ENCODE data around the gene GPR68.
"Not testable (repeated sequence)": the region's sequence is repeated elsewhere in the genome, so short reads cannot be mapped to it uniquely, and the experiment has no call there.

Gene GPR68

DNA sequence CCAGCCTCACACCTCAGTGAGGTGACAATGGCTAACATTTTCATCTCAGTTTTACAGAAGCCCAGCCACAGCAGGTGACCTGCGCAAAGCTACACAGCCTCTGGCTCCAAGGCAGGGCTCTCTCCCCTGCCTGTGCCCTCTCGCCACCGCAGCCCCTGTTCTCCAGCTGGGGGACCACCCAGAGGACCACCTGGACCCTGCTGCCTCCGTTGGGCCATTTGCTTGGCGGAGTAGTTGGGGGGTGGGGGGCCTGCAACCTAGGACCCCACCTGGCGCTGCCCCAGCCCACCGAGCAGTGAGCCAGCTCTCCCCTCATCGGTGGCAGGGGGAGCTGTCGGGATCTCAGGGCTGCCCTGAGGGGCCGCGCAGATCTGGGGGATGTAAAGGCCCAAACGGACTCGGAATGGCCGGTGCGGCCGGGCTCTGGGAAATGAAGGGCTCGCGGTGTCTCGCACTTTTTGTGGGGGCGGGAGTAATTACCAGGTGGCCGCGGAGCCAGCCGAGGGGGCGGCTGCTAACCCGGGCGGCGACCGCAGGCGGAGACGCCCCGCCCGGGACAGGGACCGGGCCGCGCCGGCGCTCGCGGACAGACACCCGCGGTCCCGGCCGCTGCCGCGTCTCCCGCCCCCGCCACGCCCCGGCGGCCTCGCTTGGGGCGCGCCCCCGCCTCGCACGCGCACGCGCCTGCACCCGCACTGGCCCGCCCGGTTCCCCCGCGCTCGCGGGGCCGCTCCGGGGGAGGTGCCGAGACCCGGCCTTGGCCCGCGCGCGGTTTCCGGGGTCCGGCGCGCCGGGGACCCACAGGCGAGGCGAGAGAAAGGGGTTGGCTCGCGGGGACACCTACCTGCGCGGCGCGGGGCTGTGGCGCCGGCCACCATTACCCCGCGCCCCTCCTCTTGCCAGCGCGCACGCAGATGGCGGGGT, 8.6 kb upstream of the GPR68 start:
- peak; percentile 28 for DNase-seq (ENCODE audit: low spot score)

DNA sequence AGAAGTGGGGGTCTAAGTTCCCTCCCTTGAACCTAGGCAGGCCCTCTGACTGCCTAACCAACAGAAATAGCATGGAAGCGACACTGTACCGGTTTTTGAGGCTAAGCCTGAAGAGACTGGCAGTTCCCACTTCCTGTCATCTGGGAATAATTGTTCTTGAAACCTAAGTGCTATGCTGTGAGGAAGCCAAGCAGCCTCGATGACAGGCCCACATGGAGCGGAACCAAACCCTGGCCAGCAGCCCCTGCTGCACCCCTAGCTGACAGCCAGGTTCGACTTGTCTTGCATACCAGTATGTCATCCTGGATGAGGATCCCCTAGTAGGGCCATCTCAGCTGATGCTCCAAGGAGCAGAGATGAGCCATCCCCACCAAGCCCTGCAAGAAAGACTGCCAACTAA, 6.4 kb upstream of the GPR68 start:
- DNase-seq (ENCODE audit: low spot score): peak; percentile 52

DNA sequence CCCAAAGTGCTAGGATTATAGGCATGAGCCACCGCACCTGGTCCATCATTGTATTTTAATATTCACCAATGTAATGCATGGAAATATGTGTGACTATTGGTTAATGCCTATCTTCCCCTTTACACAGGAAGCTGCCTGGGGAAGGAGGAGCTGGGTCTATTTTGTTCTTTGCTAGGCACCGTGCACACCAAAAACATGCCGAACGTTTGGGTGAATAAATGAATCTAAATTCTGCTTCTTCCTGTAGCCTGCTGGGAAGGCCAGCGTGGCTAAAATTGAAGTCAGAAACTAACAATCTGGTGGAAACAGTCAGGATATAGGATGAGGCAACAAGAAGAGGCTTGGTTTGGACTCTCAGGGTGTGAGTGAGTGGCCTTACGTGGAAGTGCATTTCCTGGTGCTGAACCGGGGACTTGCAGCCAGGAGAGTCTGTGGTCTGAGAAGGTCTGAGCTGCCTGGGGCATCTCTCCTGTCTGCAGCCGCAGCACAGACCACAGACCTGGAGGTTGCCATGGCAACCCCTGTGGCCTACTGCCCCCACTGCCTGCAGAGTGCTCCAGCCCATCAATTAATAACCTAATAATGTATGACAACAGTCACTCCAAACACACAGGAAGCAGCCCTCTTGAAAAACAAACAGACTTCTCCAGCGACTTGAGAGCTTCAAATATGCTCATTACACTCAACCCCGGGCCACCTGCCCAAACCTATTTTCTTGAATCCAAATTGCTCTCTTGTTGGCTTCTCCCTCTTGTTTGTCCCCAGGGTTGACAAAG, 5.5 kb upstream of the GPR68 start:
- peak; percentile 84 for DNase-seq (ENCODE audit: low spot score)

DNA sequence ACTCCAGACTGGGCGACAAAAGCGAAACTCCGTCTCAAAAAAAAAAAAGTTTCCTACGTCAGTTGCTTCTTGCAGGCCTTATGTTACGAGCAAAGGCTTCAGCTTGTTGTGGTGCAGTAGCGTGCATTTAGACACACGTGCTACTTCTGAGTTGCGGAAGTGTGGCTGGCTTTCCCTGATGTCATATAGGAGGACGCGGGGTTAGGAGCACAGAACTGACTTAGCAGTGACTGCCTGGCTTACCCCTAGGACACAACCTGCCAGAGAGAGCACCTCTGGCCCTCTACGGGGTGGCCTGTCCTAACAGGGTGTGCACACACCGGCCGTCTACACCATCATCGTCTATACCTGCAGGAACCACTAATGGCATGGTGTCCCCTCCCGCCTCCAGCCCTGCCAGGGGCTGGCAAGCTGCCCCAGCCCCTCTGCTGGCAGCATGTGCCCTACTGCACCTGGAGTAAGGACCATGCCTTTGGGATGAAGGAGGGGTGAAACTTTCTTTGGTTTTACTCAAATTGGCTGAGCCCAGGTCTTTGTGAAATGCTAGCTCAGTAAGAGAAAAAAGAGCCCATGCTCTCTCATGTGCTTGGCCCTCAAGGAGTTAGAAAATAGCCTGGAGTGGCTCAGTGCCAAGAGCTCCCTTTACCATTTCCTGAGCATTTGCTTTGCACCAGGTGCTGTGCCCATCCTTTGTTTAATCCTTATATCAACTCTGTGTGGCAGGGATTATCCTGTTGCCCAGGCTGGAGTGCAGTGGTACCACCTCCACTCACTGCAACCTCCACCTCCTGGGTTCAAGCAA, 1.7 kb upstream of the GPR68 start:
- no peak for DNase-seq (ENCODE audit: low spot score)

DNA sequence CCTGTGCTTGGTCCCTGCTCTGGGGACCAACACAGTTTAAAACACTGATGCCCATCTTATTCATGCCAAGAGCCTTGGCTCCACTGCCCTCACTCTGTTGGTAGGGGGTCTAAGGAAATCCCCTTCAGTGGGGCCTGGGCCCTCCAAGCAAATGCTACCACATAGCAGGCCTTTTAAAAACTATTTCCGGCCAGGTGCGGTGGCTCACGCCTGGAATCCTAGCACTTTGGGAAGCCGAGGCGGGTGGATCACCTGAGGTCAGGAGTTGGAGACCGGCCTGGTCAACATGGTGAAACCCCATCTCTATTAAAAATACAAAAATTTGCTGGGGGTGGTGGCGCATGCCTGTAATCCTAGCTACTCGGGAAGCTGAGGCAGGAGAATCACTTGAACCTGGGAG, 1.1 kb upstream of the GPR68 start:
- not testable (repeated sequence) for DNase-seq (ENCODE audit: low spot score)

DNA sequence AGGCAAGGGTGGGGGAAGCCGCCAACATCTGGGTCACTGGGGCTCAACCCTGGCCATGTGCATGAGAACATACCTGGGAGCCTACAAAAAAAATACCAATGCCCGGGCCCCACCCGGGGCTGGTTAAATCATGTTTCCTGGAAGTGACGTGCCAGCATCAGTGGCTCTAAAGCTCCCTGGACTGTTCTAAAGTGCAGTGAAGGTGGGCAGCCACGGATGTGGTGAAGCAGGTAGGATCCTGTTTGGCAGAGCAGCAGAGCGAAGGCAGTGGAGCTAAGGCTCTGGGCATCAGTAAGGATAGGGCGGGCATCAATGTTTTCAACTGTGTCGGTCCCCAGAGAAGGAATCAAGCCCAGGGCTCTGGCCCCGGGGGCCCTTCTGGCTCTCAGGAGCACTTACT, 525 bp upstream of the GPR68 start:
- DNase-seq (ENCODE audit: low spot score): peak; percentile 25

DNA sequence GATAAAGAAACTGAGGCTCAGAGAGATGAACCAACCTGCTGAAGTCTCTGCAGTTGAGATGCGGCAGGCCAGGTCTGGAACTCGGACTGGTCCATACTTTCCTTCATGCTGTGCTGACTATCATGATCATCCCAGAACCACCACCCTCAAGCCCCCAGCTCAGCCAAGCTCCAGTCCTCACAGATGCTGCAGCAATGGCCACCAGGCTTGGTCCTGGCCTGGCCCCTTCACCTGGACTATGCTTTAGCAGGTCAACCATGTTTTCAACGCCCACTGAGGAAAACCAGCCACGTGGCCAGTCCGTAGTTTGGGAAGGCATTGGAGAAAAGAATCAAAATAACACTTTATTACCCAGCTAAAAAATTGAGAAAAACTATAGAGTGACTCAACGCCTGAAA, 1.4 kb downstream of the GPR68 start:
- no peak for DNase-seq (ENCODE audit: low spot score)

DNA sequence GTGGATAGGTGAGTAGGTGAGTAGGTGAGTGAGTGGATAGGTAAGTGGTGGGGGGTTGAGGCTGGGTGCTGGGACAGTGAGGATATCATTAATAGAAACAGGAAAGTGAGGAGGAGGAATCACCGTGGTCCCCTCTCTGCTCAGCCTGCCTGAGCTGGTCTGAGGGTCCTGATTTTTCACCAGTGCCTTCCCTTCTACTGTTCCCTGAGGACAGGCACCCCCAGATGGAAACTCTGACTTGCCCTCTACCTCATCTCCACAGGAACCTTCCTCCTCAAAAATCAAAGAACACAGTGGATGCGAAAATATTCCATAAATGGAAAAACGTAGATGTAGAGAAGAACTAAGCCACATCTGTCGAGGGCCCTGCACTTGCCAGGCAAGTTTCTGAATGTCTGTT, 1.9 kb downstream of the GPR68 start:
- DNase-seq (ENCODE audit: low spot score): no peak

DNA sequence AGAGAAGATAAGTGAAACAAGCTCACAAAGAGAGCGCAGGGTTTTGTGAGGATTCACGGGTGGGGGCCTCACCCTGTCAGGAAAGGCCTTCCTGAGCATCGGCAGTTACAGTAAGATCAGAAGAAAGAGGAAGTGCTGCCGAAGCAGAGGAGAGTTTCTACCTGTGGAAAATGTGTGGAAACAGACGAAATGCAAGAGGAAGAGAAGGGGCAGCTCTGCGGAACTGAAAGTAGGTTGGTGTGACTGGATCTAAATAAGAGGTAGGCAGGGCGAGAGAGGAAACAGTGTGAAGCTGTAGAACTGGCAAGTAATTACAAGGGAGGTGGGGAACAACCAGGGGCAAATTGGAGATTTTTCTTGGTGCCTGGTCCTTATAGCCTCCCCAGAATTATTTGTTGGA, 2.6 kb downstream of the GPR68 start:
- no peak for DNase-seq (ENCODE audit: low spot score)

DNA sequence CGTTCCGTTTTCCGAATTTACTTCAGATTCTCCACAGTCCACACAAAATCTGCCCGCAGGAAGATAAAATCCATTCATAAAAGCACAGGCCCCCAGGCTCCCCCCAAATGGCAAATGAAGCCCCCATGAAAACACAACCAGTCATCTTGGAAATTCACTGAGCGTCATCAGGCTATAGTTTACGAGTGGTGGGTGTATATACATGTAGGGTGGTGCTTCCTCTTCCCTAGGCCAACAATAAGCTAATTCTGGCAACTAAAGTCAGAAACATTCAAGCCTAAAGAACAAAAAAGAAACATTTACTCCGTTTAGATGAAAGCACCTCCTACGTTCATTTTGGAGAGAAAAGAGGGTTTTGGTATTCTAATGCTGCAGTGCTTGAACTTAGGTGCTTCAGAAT, 5.8 kb downstream of the GPR68 start:
- DNase-seq (ENCODE audit: low spot score): no peak

DNA sequence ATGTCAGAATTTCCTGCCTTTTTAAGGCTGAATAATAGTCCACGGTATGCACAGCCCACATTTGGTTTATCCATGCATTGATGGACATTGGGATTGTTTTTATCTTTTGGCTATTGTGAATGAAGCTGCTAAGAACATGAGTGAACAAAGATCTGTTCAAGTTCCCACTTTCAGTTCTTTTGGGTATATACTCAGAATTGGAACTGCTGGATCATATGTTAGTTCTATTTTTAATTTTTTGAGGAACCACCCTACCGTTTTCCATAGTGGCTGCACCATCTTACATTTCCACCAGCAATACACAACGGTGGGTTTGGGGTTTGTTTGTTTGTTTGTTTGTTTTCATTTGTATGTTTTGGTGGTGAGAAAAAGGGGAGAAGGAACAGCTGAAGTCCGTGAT, 6.4 kb downstream of the GPR68 start:
- DNase-seq (ENCODE audit: low spot score): no peak

DNA sequence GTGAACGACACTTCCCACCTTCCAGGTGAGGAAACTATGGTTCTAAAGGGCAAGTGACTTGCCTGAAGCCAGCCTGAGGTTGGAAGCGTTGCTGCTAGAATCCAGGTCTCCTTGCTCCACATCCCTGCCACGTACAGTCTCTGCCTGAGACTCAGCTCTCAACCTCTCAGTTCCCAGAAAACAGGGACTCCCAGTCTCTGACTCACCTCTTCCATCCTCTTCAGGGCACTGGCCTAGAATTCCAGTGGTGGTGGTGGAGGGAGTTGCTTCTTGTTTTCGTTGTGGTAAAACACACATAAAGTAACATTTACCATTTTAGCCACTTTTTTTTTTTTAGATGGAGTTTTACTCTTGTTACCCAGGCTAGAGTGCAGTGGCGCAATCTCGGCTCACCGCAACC, 7.3 kb downstream of the GPR68 start:
- DNase-seq (ENCODE audit: low spot score): no peak

DNA sequence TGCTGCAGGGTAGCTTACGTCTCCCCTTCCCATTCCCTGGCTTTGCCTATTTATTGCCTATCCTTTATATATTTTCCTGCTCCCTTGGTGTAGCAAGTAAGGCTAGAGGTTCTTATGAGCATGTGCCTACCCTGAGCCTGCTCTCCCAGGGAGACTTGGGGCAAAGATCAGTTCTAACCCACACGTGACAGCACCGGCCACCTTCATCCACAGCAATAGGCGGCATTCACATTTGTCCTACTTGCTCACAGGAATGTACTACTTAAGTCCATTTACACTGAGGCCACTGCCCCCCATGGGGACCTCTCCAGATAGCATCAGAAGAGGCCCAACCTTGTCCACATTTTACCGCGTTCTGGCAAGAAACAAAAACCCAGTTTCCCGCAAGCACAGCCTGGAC, 8.7 kb downstream of the GPR68 start:
- no peak for DNase-seq (ENCODE audit: low spot score)

DNA sequence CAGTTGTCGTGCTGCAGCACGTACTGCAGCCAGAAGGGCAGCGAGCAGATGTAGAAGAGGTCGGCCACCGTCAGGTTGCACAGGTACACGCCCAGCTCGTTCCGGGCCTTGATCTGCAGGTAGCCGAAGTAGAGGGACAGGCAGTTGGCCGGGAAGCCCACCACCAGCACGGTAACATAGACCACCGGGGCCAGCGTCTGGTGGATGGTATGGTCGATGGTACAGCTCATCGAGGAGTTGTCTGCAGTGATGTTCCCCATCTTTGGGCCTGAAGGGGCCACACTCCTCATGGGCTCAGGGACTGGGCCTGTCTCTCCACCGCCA, 9.8 kb downstream of the GPR68 start:
- no peak for DNase-seq (ENCODE audit: low spot score)

DNA sequence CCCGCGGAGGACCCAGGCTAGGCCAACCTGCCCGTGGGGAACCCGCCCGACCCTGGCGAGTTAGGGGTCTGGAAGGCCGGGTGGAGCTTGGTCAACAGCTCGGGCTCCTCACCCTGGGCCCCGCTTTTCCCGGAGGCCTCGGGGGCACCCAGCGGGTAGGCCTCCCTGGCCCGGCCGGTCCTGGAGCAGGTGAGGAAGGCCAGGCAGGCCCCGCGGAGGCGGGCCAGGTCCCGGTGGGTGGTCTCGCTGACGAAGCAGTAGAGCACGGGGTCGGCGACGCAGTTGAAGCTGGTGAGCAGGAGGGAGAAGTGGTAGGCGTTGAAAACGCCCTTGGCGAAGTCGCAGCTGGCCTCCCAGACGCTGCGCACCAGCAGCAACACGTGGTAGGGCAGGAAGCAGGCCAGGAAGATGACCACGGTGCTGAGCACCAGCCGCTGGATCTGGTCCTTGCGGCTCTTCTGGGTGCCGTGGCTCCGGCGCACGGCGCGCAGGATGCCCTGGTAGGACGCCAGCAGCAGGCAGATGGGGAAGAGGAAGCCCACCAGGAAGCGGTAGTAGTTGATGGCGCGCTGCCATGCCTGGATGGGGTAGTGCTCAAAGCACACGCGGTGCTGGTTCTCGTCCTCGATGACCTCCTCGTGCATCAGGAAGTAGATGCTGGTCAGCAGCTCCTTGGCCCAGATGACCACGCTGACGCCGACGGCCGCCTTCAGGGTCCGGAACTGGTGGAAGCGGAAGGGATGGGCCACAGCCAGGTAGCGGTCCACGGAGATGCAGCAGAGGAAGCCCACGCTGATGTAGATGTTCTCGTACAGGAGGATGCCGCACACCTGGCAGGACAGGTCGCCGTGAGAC, 10.3 kb downstream of the GPR68 start:
- no peak for DNase-seq (ENCODE audit: low spot score)

DNA sequence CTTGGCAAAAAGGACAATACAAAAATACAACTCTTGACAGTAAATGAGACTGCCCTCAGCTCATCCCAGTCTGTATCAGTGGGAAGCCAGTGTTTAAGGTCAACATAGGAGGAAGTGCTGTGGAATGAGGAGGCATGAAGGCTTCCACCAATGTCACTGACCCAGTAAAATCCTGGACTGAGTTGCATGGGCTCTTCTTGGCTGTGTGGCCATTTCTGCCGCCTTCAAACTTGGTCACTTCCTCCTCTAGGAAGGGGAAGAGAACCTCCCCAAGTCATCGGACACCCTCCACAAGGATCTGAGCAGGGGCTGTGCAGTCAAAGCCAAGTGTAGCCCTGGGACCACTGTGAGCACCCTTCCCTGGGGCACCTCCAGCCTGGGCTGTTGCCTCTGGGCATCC, 11.9 kb downstream of the GPR68 start:
- no peak for DNase-seq (ENCODE audit: low spot score)

DNA sequence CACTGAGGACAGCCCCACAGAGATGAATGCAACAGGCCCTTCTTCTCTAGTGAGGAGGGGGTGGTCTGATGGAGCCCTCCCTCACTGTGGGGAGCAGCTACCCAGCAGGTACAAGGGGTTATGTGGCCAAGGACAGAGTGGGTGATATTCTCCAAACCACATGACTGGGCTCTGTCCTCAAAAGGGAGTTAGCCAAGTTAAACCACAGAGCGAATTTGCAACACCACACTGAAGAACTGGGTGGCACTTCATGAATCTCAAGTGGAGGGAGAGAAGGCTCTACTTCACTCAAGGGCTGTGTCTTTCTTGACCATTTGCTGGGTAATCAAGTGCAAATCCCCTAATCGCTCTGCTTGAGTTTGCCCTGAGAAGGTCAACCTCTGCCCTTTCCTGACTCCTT, 12.5 kb downstream of the GPR68 start:
- no peak for DNase-seq (ENCODE audit: low spot score)

DNA sequence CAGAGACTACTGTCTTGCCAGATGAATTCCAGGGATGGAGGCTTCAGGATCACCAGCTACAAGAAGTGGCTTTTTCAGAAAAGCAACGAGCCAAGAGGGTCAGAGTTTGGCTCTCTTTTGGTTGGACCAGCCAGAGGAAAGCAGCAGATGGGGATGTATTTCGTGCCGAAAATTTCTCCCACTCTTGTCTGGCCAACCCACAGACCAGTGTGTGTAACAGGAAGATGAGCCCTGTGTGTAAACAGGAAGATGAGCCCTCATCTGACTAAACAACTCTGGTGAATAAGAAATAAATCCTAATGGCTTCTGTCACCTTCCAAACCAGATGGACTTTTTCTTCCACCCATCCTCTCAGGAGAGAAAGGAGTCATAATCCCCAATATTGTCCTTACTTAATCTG, 13.1 kb downstream of the GPR68 start:
- DNase-seq (ENCODE audit: low spot score): no peak

DNA sequence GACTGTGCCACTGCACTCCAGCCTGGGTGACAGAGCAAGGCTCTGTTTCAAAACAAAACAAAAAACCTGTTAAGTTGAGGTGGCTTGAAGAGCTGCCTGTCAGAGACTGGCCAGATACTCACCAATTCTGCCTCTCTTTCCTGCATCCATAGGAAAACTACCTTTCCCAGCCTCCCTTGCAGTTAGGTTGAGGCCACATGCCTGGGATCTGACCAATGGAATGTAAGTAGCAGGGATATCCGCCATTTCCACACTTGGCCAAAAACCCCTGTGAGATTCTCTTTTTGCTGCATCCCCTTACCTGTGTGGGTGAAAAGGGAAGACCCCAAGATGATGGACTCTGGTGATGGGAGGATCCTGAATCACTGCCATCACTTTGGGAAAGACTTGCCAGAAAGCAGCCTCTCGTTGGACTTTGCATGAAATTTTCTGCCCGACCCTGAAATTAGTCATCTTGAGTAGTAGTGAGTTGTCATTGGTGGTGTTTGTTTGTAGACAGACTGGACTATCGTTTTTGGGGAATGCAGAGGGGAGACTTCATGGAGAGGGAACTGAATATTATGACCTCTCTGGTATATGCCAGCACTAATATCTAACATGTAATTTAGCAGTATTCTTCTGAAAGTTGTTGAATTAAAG, 14.0 kb downstream of the GPR68 start:
- peak; percentile 76 for DNase-seq (ENCODE audit: low spot score)

DNA sequence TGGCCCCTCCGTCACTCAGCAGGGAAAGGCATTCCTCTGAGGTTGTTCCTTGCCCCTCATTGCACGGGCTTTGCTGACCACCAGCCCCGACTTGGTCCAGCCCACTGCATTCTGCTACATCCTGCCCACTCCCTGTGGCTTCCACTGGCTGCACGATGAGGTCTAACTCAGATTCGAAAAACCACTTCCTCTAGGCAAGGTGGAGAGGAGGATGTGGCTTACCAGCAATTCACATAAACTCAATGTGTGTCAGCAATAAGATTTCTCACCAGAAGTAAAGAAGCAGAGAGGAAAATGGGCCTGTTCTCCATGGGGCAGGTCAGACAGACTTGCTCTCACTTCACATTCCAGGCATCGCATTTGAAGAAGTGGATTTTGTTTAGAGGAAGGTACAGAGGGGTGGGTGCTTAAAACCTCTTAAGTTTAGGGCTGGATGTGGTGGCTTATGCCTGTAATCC, 14.7 kb downstream of the GPR68 start:
- DNase-seq (ENCODE audit: low spot score): no peak

DNA sequence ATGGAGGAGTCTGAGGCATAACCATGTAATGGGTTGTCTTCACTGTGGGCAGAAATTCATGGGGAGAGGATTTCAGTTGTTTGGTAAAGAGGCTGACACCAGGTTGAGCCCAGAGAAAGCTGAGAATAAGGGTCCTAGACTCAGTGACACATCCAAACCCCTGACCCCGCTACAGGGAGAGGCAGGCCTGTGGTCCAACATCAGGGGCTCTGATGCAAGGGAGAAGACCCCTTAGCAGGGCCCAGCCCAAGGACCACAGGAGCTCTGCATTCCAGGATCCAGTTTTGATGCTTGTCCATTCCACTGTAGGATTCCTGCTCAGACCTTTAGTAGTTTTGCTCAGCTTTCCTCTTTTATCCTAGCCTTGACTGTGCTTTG, 15.5 kb downstream of the GPR68 start:
- no peak for DNase-seq (ENCODE audit: low spot score)

Data from cerebellar cortex (tissue), 1 donor.